ENCODE data around the gene IL17RE. TPM values are rescaled to one million over a fixed set of nuclear protein-coding genes. Genes with fewer than 3 reads are reported as not detected.

Gene IL17RE
- polyA plus RNA-seq, 1 experiment: 2.0 TPM

DNA sequence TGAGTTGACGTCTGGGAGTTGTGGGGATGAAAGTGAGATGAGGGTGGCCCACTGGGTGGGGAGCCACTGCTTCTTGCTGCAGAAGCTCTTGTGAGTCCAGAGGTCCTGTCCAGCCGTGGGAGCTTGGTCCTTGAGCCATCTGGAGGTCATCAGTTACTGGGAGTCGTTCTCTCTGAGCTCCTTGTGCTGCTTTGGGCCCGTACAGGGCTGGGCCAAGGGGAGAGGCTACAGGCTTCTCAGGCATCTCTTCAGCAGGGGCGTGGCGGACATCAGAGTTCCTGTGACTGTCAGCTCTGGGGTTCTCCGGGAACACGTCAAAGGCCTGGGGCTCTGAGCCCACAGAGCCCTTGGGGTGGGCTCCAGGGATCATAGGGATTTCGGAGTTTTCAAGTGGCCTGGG is 47.0 kb downstream of the IL17RE start:
- H3K27ac ChIP-seq (ENCODE audit: low read depth, low read length): no peak overlapping the region
- POLR2A ChIA-PET: interaction anchor here (0.9 kb wide), 1 partner anchor 27 kb away, joined by 9 read pairs; no protein-coding TSS in a partner anchor
- no peaks in the 10 kb centered on the region for H3K27me3 ChIP-seq (ENCODE audit: control insufficient read depth, insufficient read depth, low read length)
- no peak overlapping the region for H3K4me3 ChIP-seq (ENCODE audit: low read depth, low read length)
- CTCF ChIA-PET: no interaction called here
- DNase-seq (ENCODE audit: low read depth, low spot score): no peak
- H3K9me3 ChIP-seq (ENCODE audit: control insufficient read depth, insufficient read depth, low read length): no peaks in the 10 kb centered on the region; the same call in 1 of the 2 replicates
- TF ChIP-seq, protein P1, sequence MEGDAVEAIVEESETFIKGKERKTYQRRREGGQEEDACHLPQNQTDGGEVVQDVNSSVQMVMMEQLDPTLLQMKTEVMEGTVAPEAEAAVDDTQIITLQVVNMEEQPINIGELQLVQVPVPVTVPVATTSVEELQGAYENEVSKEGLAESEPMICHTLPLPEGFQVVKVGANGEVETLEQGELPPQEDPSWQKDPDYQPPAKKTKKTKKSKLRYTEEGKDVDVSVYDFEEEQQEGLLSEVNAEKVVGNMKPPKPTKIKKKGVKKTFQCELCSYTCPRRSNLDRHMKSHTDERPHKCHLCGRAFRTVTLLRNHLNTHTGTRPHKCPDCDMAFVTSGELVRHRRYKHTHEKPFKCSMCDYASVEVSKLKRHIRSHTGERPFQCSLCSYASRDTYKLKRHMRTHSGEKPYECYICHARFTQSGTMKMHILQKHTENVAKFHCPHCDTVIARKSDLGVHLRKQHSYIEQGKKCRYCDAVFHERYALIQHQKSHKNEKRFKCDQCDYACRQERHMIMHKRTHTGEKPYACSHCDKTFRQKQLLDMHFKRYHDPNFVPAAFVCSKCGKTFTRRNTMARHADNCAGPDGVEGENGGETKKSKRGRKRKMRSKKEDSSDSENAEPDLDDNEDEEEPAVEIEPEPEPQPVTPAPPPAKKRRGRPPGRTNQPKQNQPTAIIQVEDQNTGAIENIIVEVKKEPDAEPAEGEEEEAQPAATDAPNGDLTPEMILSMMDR (IDR thresholded peaks at IDR 0.05; ENCODE audit: low read depth, low read length): no peak

GRCh38 chr3:9951126-9951525 is 48.5 kb downstream of the IL17RE start:
- H3K9me3 ChIP-seq (ENCODE audit: control insufficient read depth, insufficient read depth, low read length): no peaks in the 10 kb centered on the region; the same call in 1 of the 2 replicates
- H3K27me3 ChIP-seq (ENCODE audit: control insufficient read depth, insufficient read depth, low read length): no peaks in the 10 kb centered on the region
- DNase-seq (ENCODE audit: low read depth, low spot score): no peak
- peak overlapping the region; percentile 74 for H3K4me3 ChIP-seq (ENCODE audit: low read depth, low read length)
- ChIA-PET CTCF (interaction anchor here (1.0 to 1.3 kb wide), 2 partner anchors 18 to 31 kb away, joined by 3 to 8 read pairs; partner anchors contain the start of gene CRELD1), POLR2A (interaction anchor here (0.6 to 0.7 kb wide), 2 partner anchors 127 to 178 kb away, joined by 7 to 12 read pairs; no protein-coding TSS in a partner anchor)
- H3K27ac ChIP-seq (ENCODE audit: low read depth, low read length): no peak overlapping the region
- TF ChIP-seq, protein P1 (IDR thresholded peaks at IDR 0.05; ENCODE audit: low read depth, low read length): no peak

- TF ChIP-seq, protein P1 (IDR thresholded peaks at IDR 0.05; ENCODE audit: low read depth, low read length): no peak
- DNase-seq (ENCODE audit: low read depth, low spot score): no peak
- peak overlapping the region; percentile 74 for H3K4me3 ChIP-seq (ENCODE audit: low read depth, low read length)
- no peaks in the 10 kb centered on the region for H3K27me3 ChIP-seq (ENCODE audit: control insufficient read depth, insufficient read depth, low read length)
- no peak overlapping the region for H3K27ac ChIP-seq (ENCODE audit: low read depth, low read length)
- ChIA-PET CTCF (interaction anchor here (1.0 to 1.3 kb wide), 2 partner anchors 19 to 31 kb away, joined by 3 to 8 read pairs; partner anchors contain the start of gene CRELD1), POLR2A (no interaction called here)
- H3K9me3 ChIP-seq (ENCODE audit: control insufficient read depth, insufficient read depth, low read length): no peaks in the 10 kb centered on the region
Observed at GRCh38 chr3:9951598-9951961, 48.9 kb downstream of the IL17RE start.

DNA sequence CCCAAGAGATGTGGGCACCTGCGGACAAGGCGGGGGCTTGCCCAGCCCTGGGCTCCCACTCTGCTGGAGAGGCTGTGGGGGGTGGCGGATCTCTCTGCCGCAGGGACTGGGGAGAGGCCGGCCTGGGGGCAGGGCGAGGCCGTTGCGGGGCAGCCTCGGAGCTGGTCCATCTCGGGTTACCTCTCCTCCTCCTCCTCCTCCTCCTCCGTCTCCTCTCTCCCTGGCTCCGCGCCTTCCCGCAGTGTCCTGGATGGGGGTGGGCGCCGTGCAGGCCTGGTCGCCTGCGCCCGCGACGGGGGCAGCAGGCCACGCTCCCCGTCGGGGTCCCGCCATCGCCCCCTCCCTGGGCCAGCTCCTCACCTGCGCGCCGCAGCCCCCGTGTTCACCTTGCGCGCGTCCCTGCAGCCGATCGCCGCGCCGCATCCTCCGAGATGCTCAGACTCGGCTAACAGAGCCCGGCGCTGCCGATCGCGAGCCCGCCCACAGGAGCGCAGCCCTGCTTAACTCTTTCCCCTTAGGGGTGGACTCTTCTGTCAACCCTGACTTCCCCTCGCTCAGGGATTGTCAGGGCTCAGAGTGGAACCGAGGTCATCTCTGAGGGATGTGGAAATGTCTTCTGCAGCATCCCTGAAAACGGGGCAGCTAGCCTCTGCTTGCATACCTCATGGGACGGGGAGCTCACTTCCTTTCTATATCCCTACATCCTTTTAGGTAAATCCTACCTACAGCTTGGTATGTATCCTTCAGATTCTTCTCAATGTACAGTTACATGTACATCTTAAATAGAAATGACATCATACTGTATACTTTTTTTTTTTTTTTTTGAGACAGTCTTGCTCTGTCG is 49.5 kb downstream of the IL17RE start, which contains the start of gene PRRT3:
Gene PRRT3 (minus strand): TSS at position 447 of the 844 bp plus-strand sequence. CDS start 2,293 bp downstream, outside the sequence.
- peak within 1 kb of the TSS; percentile 74 for H3K4me3 ChIP-seq (ENCODE audit: low read depth, low read length)
- no peak within 1 kb of the TSS for H3K27ac ChIP-seq (ENCODE audit: low read depth, low read length)
- DNase-seq (ENCODE audit: low read depth, low spot score): no peak
- POLR2A ChIA-PET: no interaction called here
- CTCF ChIA-PET: interaction anchor here (1.3 kb wide), 1 partner anchor 20 kb away, joined by 8 read pairs; the partner anchor contains the start of gene CRELD1
- TF ChIP-seq, protein P1 (IDR thresholded peaks at IDR 0.05; ENCODE audit: low read depth, low read length): no peak
- H3K9me3 ChIP-seq (ENCODE audit: control insufficient read depth, insufficient read depth, low read length): no peaks in the 10 kb centered on the region
- no peaks in the 10 kb centered on the region for H3K27me3 ChIP-seq (ENCODE audit: control insufficient read depth, insufficient read depth, low read length)

- TF ChIP-seq, protein P1 (IDR thresholded peaks at IDR 0.05; ENCODE audit: low read depth, low read length): no peak
- DNase-seq (ENCODE audit: low read depth, low spot score): no peak
- ChIA-PET CTCF (interaction anchor here (3.4 kb wide), 1 partner anchor 9 kb away, joined by 20 read pairs; no protein-coding TSS in a partner anchor), POLR2A (interaction anchor here (0.5 kb wide), 1 partner anchor 656 kb away, joined by 4 read pairs; no protein-coding TSS in a partner anchor)
- Histone ChIP-seq H3K9me3 (ENCODE audit: control insufficient read depth, insufficient read depth, low read length) (no peaks in the 10 kb centered on the region), H3K4me3 (ENCODE audit: low read depth, low read length) (no peak overlapping the region), H3K27me3 (ENCODE audit: control insufficient read depth, insufficient read depth, low read length) (no peaks in the 10 kb centered on the region), H3K27ac (ENCODE audit: low read depth, low read length) (no peak overlapping the region)
Observed at GRCh38 chr3:9955067-9955502, 52.4 kb downstream of the IL17RE start.
